GM21381 (cell line): ENCODE results near the gene WNT7A.
"Not testable (repeated sequence)": the region's sequence is repeated elsewhere in the genome, so short reads cannot be mapped to it uniquely, and the experiment has no call there.

Source experiments
- ATAC-seq: cut with Tn5 transposase; IDR thresholded peaks from one replicate; pipeline ENCODE4 v1.9.1; 2021; ENCODE audit warnings: mild to moderate bottlenecking, moderate library complexity; ENCODE audit not compliant: unreplicated experiment

Gene WNT7A

GRCh38 chr3:13866041-13866965 is 13.6 kb downstream of the WNT7A start:
- ATAC-seq: no peak

- ATAC-seq: no peak
These were observed 14.3 kb downstream of the WNT7A start for GRCh38 chr3:13865581-13865980.

GRCh38 chr3:13865106-13865505 is 14.8 kb downstream of the WNT7A start:
- ATAC-seq: no peak

GRCh38 chr3:13863965-13864595 is 15.8 kb downstream of the WNT7A start:
- ATAC-seq: no peak

GRCh38 chr3:13863382-13863952 is 16.4 kb downstream of the WNT7A start:
- no peak for ATAC-seq

GRCh38 chr3:13861461-13861860 is 18.4 kb downstream of the WNT7A start:
- ATAC-seq: no peak

GRCh38 chr3:13860001-13860400 is 19.9 kb downstream of the WNT7A start:
- ATAC-seq: no peak

- ATAC-seq: no peak
These were observed 20.9 kb downstream of the WNT7A start for GRCh38 chr3:13858768-13859520.

- ATAC-seq: no peak
These were observed 22.0 kb downstream of the WNT7A start for GRCh38 chr3:13857702-13858380.

- not testable (repeated sequence) for ATAC-seq
These were observed 23.2 kb downstream of the WNT7A start for GRCh38 chr3:13856628-13857027.

- ATAC-seq: no peak
These were observed 23.9 kb downstream of the WNT7A start for GRCh38 chr3:13856006-13856405.

- no peak for ATAC-seq
These were observed 25.4 kb downstream of the WNT7A start for GRCh38 chr3:13854492-13854891.

GRCh38 chr3:13853978-13854296 is 25.9 kb downstream of the WNT7A start:
- no peak for ATAC-seq

- no peak for ATAC-seq
These were observed 26.5 kb downstream of the WNT7A start for GRCh38 chr3:13853256-13853977.

- ATAC-seq: no peak
These were observed 27.2 kb downstream of the WNT7A start for GRCh38 chr3:13852638-13853009.

- no peak for ATAC-seq
These were observed 27.8 kb downstream of the WNT7A start for GRCh38 chr3:13851997-13852637.

GRCh38 chr3:13851091-13851849 is 28.6 kb downstream of the WNT7A start:
- no peak for ATAC-seq

- ATAC-seq: no peak
These were observed 29.5 kb downstream of the WNT7A start for GRCh38 chr3:13850161-13850945.
